ENCODE data around the gene CADM1. TPM values are rescaled to one million over a fixed set of nuclear protein-coding genes. Genes with fewer than 3 reads are reported as not detected.

Gene CADM1
- total RNA-seq, 1 donor from 2014 or later, result 41.7 TPM

DNA sequence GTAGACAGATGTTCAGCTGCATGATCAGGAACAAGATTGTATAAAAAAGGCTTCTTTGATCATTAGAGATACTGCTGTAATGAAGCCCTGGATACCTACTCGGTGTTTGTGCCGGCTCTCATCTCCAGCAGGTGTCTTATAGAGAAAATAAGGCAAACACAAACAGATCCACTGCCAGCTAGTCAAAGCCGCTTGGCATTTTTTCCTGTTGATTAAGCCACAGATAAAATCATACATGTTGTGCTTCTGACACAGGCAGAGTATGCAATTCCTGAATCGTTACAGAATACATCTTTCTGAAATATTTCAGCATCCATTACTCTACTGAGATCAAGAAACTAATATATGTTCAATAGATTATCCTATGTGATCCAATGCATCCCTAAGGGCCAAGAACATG lies 206.9 kb downstream of the CADM1 start:
- Histone ChIP-seq H3K27me3 (ENCODE audit: control insufficient read depth, insufficient read depth, low read length) (no peaks in the 10 kb centered on the region), H3K4me3 (ENCODE audit: low read depth, low read length) (no peak overlapping the region), H3K36me3 (ENCODE audit: control insufficient read depth, insufficient read depth, low read length) (no peaks in the 10 kb centered on the region)
- no peak for DNase-seq (ENCODE audit: low read depth)
- TF ChIP-seq CTCF (IDR thresholded peaks at IDR 0.05; ENCODE audit: insufficient read depth, low read length, poor library complexity, severe bottlenecking), result no peak

GRCh38 chr11:115291325-115291724 lies 212.9 kb downstream of the CADM1 start:
- H3K27me3 ChIP-seq (ENCODE audit: control insufficient read depth, insufficient read depth, low read length), result no peaks in the 10 kb centered on the region
- TF ChIP-seq CTCF (IDR thresholded peaks at IDR 0.05; ENCODE audit: insufficient read depth, low read length, poor library complexity, severe bottlenecking), result no peak
- no peak overlapping the region for H3K4me3 ChIP-seq (ENCODE audit: low read depth, low read length)
- no peak for DNase-seq (ENCODE audit: low read depth)
- no peaks in the 10 kb centered on the region for H3K36me3 ChIP-seq (ENCODE audit: control insufficient read depth, insufficient read depth, low read length)

GRCh38 chr11:115290893-115291292 lies 213.3 kb downstream of the CADM1 start:
- no peaks in the 10 kb centered on the region for H3K27me3 ChIP-seq (ENCODE audit: control insufficient read depth, insufficient read depth, low read length)
- no peak for TF ChIP-seq CTCF (IDR thresholded peaks at IDR 0.05; ENCODE audit: insufficient read depth, low read length, poor library complexity, severe bottlenecking)
- no peak for DNase-seq (ENCODE audit: low read depth)
- H3K4me3 ChIP-seq (ENCODE audit: low read depth, low read length), result no peak overlapping the region
- no peaks in the 10 kb centered on the region for H3K36me3 ChIP-seq (ENCODE audit: control insufficient read depth, insufficient read depth, low read length)

DNA sequence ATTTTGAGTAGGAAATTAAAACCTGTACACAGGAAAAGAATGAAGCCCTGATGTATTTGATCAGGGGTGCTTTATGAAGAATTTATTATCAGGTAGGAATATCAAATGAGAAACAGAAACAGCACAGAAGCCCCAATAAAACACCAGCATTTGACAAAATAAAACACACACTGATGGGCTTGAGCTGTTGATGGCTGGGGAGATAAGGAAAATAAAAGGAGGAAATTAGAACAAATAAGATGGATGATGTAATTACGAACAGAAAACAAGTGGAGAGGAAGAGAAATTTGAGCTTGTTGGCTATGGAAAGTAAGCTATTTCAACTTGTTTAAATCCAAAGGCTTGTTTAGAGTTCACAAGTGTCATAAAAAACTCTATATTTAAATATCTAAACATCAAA lies 213.7 kb downstream of the CADM1 start:
- Histone ChIP-seq H3K4me3 (ENCODE audit: low read depth, low read length) (no peak overlapping the region), H3K27me3 (ENCODE audit: control insufficient read depth, insufficient read depth, low read length) (no peaks in the 10 kb centered on the region), H3K36me3 (ENCODE audit: control insufficient read depth, insufficient read depth, low read length) (no peaks in the 10 kb centered on the region)
- no peak for TF ChIP-seq CTCF (IDR thresholded peaks at IDR 0.05; ENCODE audit: insufficient read depth, low read length, poor library complexity, severe bottlenecking)
- DNase-seq (ENCODE audit: low read depth), result no peak

GRCh38 chr11:115287266-115287665 lies 216.9 kb downstream of the CADM1 start:
- H3K27me3 ChIP-seq (ENCODE audit: control insufficient read depth, insufficient read depth, low read length), result no peaks in the 10 kb centered on the region
- no peak overlapping the region for H3K4me3 ChIP-seq (ENCODE audit: low read depth, low read length)
- no peaks in the 10 kb centered on the region for H3K36me3 ChIP-seq (ENCODE audit: control insufficient read depth, insufficient read depth, low read length)
- TF ChIP-seq CTCF (IDR thresholded peaks at IDR 0.05; ENCODE audit: insufficient read depth, low read length, poor library complexity, severe bottlenecking), result no peak
- DNase-seq (ENCODE audit: low read depth), result no peak

GRCh38 chr11:115286614-115287013 lies 217.6 kb downstream of the CADM1 start:
- no peak for DNase-seq (ENCODE audit: low read depth)
- H3K36me3 ChIP-seq (ENCODE audit: control insufficient read depth, insufficient read depth, low read length), result no peaks in the 10 kb centered on the region
- H3K27me3 ChIP-seq (ENCODE audit: control insufficient read depth, insufficient read depth, low read length), result no peaks in the 10 kb centered on the region
- TF ChIP-seq CTCF (IDR thresholded peaks at IDR 0.05; ENCODE audit: insufficient read depth, low read length, poor library complexity, severe bottlenecking), result no peak
- H3K4me3 ChIP-seq (ENCODE audit: low read depth, low read length), result no peak overlapping the region
